Panc1 (cell line): ENCODE measurements around the gene SPRR3. TPM values are rescaled to one million over a fixed set of nuclear protein-coding genes. Genes with fewer than 3 reads are reported as not detected.

Source experiments
- ATAC-seq: fragments of 200-7000 bp; cut with Tn5 transposase; 2 replicates; pipeline ENCODE4 v1.9.1; 2020; ENCODE audit warnings: mild to moderate bottlenecking, moderate library complexity
- BruUV-seq: library from RNA; stranded (reverse); fragments of 400-500 nt; replicated peaks from 2 replicates; lab custom pipeline; 2021; lab: Mats Ljungman, UMichigan
- CTCF ChIA-PET: fragments of 300-600 bp; sonication (Branson Sonifier 250); formaldehyde crosslinking; loops from one replicate; lab custom pipeline; 2022; ENCODE audit warnings: antibody characterized with exemption; lab: Charles Lee
- POLR2A ChIA-PET: fragments of 300-600 bp; sonication (Branson Sonifier 250); formaldehyde crosslinking; loops from one replicate; lab custom pipeline; 2022; ENCODE audit warnings: antibody characterized with exemption; lab: Charles Lee
- DNase-seq: peaks from one replicate; pipeline ENCODE4 v3.0.0-alpha.2; 2010; ENCODE audit warnings: low read depth, low spot score
- H3K27ac ChIP-seq: 2 replicates; pipeline ENCODE4 v1.5.1; 2011; ENCODE audit warnings: mild to moderate bottlenecking, low read length, inconsistent platforms
- H3K27me3 ChIP-seq: fragments of 200-500 bp; sonication (Bioruptor generic); 2 replicates; pipeline ENCODE4 v1.6.0; 2014; ENCODE audit warnings: low read length, inconsistent platforms; ENCODE audit not compliant: control insufficient read depth, insufficient read depth
- H3K36me3 ChIP-seq: fragments of 200-500 bp; sonication (Bioruptor generic); 2 replicates; pipeline ENCODE4 v1.5.1; 2014; ENCODE audit warnings: inconsistent platforms, mild to moderate bottlenecking, low read length, moderate library complexity; ENCODE audit not compliant: control insufficient read depth, insufficient read depth
- H3K4me1 ChIP-seq: 2 replicates; pipeline ENCODE4 v1.5.1; 2011; ENCODE audit warnings: inconsistent platforms, mild to moderate bottlenecking, low read length, moderate library complexity; ENCODE audit not compliant: control insufficient read depth, insufficient read depth
- H3K4me3 ChIP-seq, 2 experiments: 2 replicates each; pipeline ENCODE4 v1.5.1; 2011 to 2012; ENCODE audit warnings: low read depth in 2 of 2, low read length in 2 of 2, mild to moderate bottlenecking in 2 of 2, inconsistent platforms in 1 of 2, moderate library complexity in 1 of 2
- H3K9me3 ChIP-seq: fragments of 200-500 bp; sonication (Bioruptor generic); 2 replicates; pipeline ENCODE4 v1.5.1; 2014; ENCODE audit warnings: low read depth, mild to moderate bottlenecking, inconsistent platforms, low read length, moderate library complexity; ENCODE audit not compliant: control insufficient read depth, insufficient read depth
- CTCF ChIP-seq: fragments of 450-650 bp; IDR thresholded peaks from 2 replicates; pipeline ENCODE4 v1.5.1; 2017; ENCODE audit warnings: mild to moderate bottlenecking
- POLR2AphosphoS5 ChIP-seq: IDR thresholded peaks from 2 replicates; pipeline ENCODE4 v1.6.1; 2012; ENCODE audit warnings: mild to moderate bottlenecking, low read depth, low read length, moderate library complexity
- REST ChIP-seq, 2 experiments: IDR thresholded peaks; 2 replicates each; pipeline ENCODE4 v1.6.1; 2011 to 2012; ENCODE audit warnings: low read depth in 2 of 2, control low read depth in 1 of 2, low read length in 1 of 2, mild to moderate bottlenecking in 1 of 2, moderate library complexity in 1 of 2; ENCODE audit not compliant: insufficient read depth in 1 of 2
- SIN3A ChIP-seq: IDR thresholded peaks from 2 replicates; pipeline ENCODE4 v1.6.1; 2012; ENCODE audit warnings: low read depth, mild to moderate bottlenecking, low read length, moderate library complexity, borderline replicate concordance; ENCODE audit not compliant: insufficient read depth
- TCF7L2 ChIP-seq: IDR thresholded peaks from 2 replicates; pipeline ENCODE4 v1.6.1; 2011; ENCODE audit warnings: mild to moderate bottlenecking, low read depth, low read length, inconsistent platforms
- in situ Hi-C: cut with HindIII; loops from 2 replicates; pipeline ENCODE4 v1.10.0; 2016; ENCODE audit warnings: low sequenced_read_pairs, low pct_unique_long_range_greater_than_20kb
- intact Hi-C: fragments of 100-400 bp; cut with micrococcal nuclease; formaldehyde crosslinking; loops from one replicate; pipeline ENCODE4 v1.10.0; 2022; ENCODE audit not compliant: unreplicated experiment
- total RNA-seq: library from RNA; stranded (reverse); gene quantifications from one replicate; pipeline ENCODE4 v1.2.1, GENCODE V29; 2021; ENCODE audit not compliant: unreplicated experiment

Gene SPRR3
- total RNA-seq, 1 experiment from 2014 or later: not detected

GRCh38 chr1:152981146-152981871 lies 20.2 kb upstream of the SPRR3 start:
- ChIA-PET POLR2A (interaction anchor here (0.6 kb wide), 1 partner anchor 109 kb away, joined by 8 read pairs; no protein-coding TSS in a partner anchor), CTCF (no interaction called here)
- Histone ChIP-seq H3K4me3 (no peak overlapping the region), H3K27me3 (no peaks in the 10 kb centered on the region; the same call in none of the 2 replicates), H3K27ac (no peak overlapping the region), H3K4me1 (no peaks in the 10 kb centered on the region), H3K36me3 (no peaks in the 10 kb centered on the region), H3K9me3 (no peaks in the 10 kb centered on the region)
- BruUV-seq: no TSS peak
- DNase-seq (no peak), ATAC-seq (no peak)
- intact Hi-C loops: no loop called here
- in situ Hi-C loops: no loop called here
- TF ChIP-seq REST (IDR thresholded peaks at IDR 0.05; ENCODE audit: insufficient read depth in 1 of 2, low read depth in 2 of 2, low read length in 1 of 2) (no peak), POLR2AphosphoS5 (no peak), SIN3A (no peak), TCF7L2 (no peak), CTCF (no peak)

GRCh38 chr1:152982076-152982475 lies 19.5 kb upstream of the SPRR3 start:
- TF ChIP-seq CTCF (no peak), TCF7L2 (no peak), REST (IDR thresholded peaks at IDR 0.05; ENCODE audit: insufficient read depth in 1 of 2, low read depth in 2 of 2, low read length in 1 of 2) (no peak), POLR2AphosphoS5 (no peak)
- no peaks in the 10 kb centered on the region for H3K9me3 ChIP-seq
- no peaks in the 10 kb centered on the region for H3K4me1 ChIP-seq
- no peak overlapping the region for H3K4me3 ChIP-seq
- ChIA-PET CTCF (no interaction called here), POLR2A (interaction anchor here (0.6 kb wide), 1 partner anchor 108 kb away, joined by 8 read pairs; no protein-coding TSS in a partner anchor)
- no TSS peak for BruUV-seq
- H3K36me3 ChIP-seq: no peaks in the 10 kb centered on the region
- ATAC-seq: no peak
- no peak for DNase-seq
- in situ Hi-C loops: no loop called here
- H3K27ac ChIP-seq: no peak overlapping the region
- no peaks in the 10 kb centered on the region; the same call in none of the 2 replicates for H3K27me3 ChIP-seq
- intact Hi-C loops: no loop called here
